Measurements from ENCODE around the gene PDGFB. TPM values are rescaled to one million over a fixed set of nuclear protein-coding genes. Genes with fewer than 3 reads are reported as not detected.

Gene PDGFB
- total RNA-seq, 1 experiment from 2014 or later = 13.1 TPM

- no peaks in the 10 kb centered on the region for H3K9me2 ChIP-seq (ENCODE audit: insufficient read depth)
- no peaks in the 10 kb centered on the region for H3K9me3 ChIP-seq (ENCODE audit: control insufficient read depth in 1 of 2, insufficient read depth in 1 of 2, low read depth in 1 of 2, low read length in 2 of 2)
- ATAC-seq (peak; percentile 77), DNase-seq (ENCODE audit: low read depth, low spot score) (peak; percentile 73)
- TF ChIP-seq POLR2AphosphoS5 (IDR thresholded peaks at IDR 0.05; ENCODE audit: low read depth, low read length) = peak; percentile 54
- no peak for TF ChIP-seq ZBTB33 (IDR thresholded peaks at IDR 0.05; ENCODE audit: extremely low read depth, insufficient replicate concordance, low read length)
- no peak for TF ChIP-seq ATF3 (IDR thresholded peaks at IDR 0.05)
- TF ChIP-seq TCF7L2 (IDR thresholded peaks at IDR 0.05; ENCODE audit: borderline replicate concordance, extremely low read depth, insufficient read depth, insufficient read length) = peak; percentile 53
- no peak for TF ChIP-seq YY1 (IDR thresholded peaks at IDR 0.05; ENCODE audit: extremely low read depth, insufficient replicate concordance, low read depth, low read length)
- TF ChIP-seq SRF (IDR thresholded peaks at IDR 0.05; ENCODE audit: low read depth) = no peak
- no peak for TF ChIP-seq RAD21 (IDR thresholded peaks at IDR 0.05; ENCODE audit: low read depth)
- no peak for TF ChIP-seq ZNF274 (IDR thresholded peaks at IDR 0.05; ENCODE audit: low read depth, low read length)
- no peak for TF ChIP-seq EZH2 (IDR thresholded peaks at IDR 0.05)
- TF ChIP-seq ELF1 (IDR thresholded peaks at IDR 0.05; ENCODE audit: borderline replicate concordance, low read depth) = no peak
- no peak for TF ChIP-seq MAX (IDR thresholded peaks at IDR 0.05)
- TF ChIP-seq FOSL1 (IDR thresholded peaks at IDR 0.05; ENCODE audit: low read depth) = peak; percentile 81
- TF ChIP-seq SP1 (IDR thresholded peaks at IDR 0.05; ENCODE audit: low read depth) = peak; percentile 81
- peak overlapping the region; percentile 62 for H3K27ac ChIP-seq (ENCODE audit: low read depth, low read length)
- H2AFZ ChIP-seq (ENCODE audit: low read depth, low read length, poor library complexity, severe bottlenecking) = no peak overlapping the region
- no TSS peak for BruUV-seq (replicated peaks)
- no peaks in the 10 kb centered on the region for H3K27me3 ChIP-seq (ENCODE audit: insufficient read depth, low read length)
- ChIA-PET RAD21 (ENCODE audit: low non-redundant PET in 1 of 2, low total read pairs in 2 of 2, uncharacterized antibody in 2 of 2, unreplicated experiment in 2 of 2) (interaction anchor here in 1 of 2 experiments (0.6 to 1.5 kb wide), 3 partner anchors 48 to 900 kb away, joined by 3 read pairs; partner anchors contain the start of gene RPL3), POLR2A (interaction anchor here (0.7 to 2.0 kb wide), 10 partner anchors 9 to 383 kb away, joined by 3 to 11 read pairs (median 4); partner anchors contain the start of genes PDGFB and RPL3), CTCF (interaction anchor here (1.0 to 1.7 kb wide), 4 partner anchors 12 to 58 kb away, joined by 3 to 5 read pairs (median 4); no protein-coding TSS in a partner anchor)
- no peaks in the 10 kb centered on the region for H3K36me3 ChIP-seq (ENCODE audit: control insufficient read depth in 1 of 2, insufficient read depth in 2 of 2, low read length in 2 of 2)
- H3K9ac ChIP-seq (ENCODE audit: low read length) = peak overlapping the region; percentile 66
- peaks cover 35 to 57% of the 10 kb centered on the region in 2 experiments for H3K4me1 ChIP-seq (ENCODE audit: control insufficient read depth in 1 of 2, insufficient read depth in 2 of 2, low read length in 2 of 2)
- peak overlapping the region; percentile 30 to 54 for H3K4me3 ChIP-seq (replicated peaks in 1 of 2; ENCODE audit: low read depth in 1 of 2, low read length in 2 of 2)
- no peaks in the 10 kb centered on the region for H3K79me2 ChIP-seq (ENCODE audit: insufficient read depth, low read length)
- intact Hi-C loops (cut with micrococcal nuclease) = no loop called here
- H4K20me1 ChIP-seq (ENCODE audit: insufficient read depth) = no peaks in the 10 kb centered on the region
- H3K4me2 ChIP-seq (ENCODE audit: low read length) = peak overlapping the region; percentile 93
Observed at GRCh38 chr22:39253435-39254070, 8.8 kb upstream of the PDGFB start.

Measured in HCT116 (cell line).